HepG2 (cell line): ENCODE data around the gene CYB5B. TPM values are rescaled to one million over a fixed set of nuclear protein-coding genes. Genes with fewer than 3 reads are reported as not detected.
A peak's percentile ranks its signal among the peaks of the same experiment; 100 is the strongest.

Source experiments
- BCL6 ChIP-seq: IDR thresholded peaks from 2 replicates; pipeline ENCODE4 v1.6.1; 2016; ENCODE audit warnings: missing genetic modification reagents, missing compliant biosample characterization
- FOXC1 ChIP-seq: sonication (generic); formaldehyde crosslinking; IDR thresholded peaks from 2 replicates; pipeline ENCODE4 v1.8.0; 2022; ENCODE audit warnings: mild to moderate bottlenecking, missing genetic modification reagents, borderline replicate concordance
- HNF4A ChIP-seq: sonication (generic); formaldehyde crosslinking; IDR thresholded peaks from 2 replicates; pipeline ENCODE4 v1.4.0; 2020; ENCODE audit warnings: missing genetic modification reagents
- KAT8 ChIP-seq: IDR thresholded peaks from 2 replicates; pipeline ENCODE4 v1.6.1; 2016; ENCODE audit warnings: missing genetic modification reagents, missing compliant biosample characterization
- RAD51 ChIP-seq: fragments of 450-650 bp; IDR thresholded peaks from 2 replicates; pipeline ENCODE4 v1.6.1; 2016; ENCODE audit warnings: borderline replicate concordance
- TCF12 ChIP-seq, 2 experiments: fragments of 450-650 bp in 1 of 2; sonication (generic) in 1 of 2; formaldehyde crosslinking in 1 of 2; IDR thresholded peaks; 2 replicates each; pipeline versions ENCODE4 v1.6.1 to v1.8.0; 2017 to 2022; ENCODE audit warnings: antibody characterized with exemption in 1 of 2, mild to moderate bottlenecking in 1 of 2, missing genetic modification reagents in 1 of 2, moderate library complexity in 1 of 2
- ZKSCAN5 ChIP-seq: sonication (generic); formaldehyde crosslinking; IDR thresholded peaks from 2 replicates; pipeline ENCODE4 v1.5.1; 2020; ENCODE audit warnings: mild to moderate bottlenecking, missing genetic modification reagents
- ZNF235 ChIP-seq: sonication (generic); formaldehyde crosslinking; IDR thresholded peaks from 2 replicates; pipeline ENCODE4 v1.8.1; 2023; ENCODE audit warnings: mild to moderate bottlenecking, missing genetic modification reagents, borderline replicate concordance
- ZNF780A ChIP-seq: sonication (generic); formaldehyde crosslinking; IDR thresholded peaks from 2 replicates; pipeline ENCODE4 v1.8.0; 2022; ENCODE audit warnings: mild to moderate bottlenecking, missing genetic modification reagents, moderate library complexity
- ZNF792 ChIP-seq: IDR thresholded peaks from 2 replicates; pipeline ENCODE4 v1.6.1; 2016
- ZSCAN12 ChIP-seq: sonication (generic); formaldehyde crosslinking; IDR thresholded peaks from 2 replicates; pipeline ENCODE4 v1.9.0; 2021; ENCODE audit warnings: mild to moderate bottlenecking, missing genetic modification reagents
- ZSCAN29 ChIP-seq: sonication (generic); formaldehyde crosslinking; conservative IDR thresholded peaks from 2 replicates; pipeline ENCODE4 v1.4.0; 2020; ENCODE audit warnings: mild to moderate bottlenecking, missing genetic modification reagents
- polyA plus RNA-seq, 8 experiments: library from polyadenylated mRNA; depleted of rRNA in 3 of 8; stranded (reverse) in 7 of 8; unstranded in 1 of 8; fragments of >200 nt; fragmentation: Illumina TruSeq in 4 of 8; extraction: Trizol in 4 of 8; gene quantifications; 2 replicates each; pipeline versions ENCODE4 v1.2.1 to v1.2.3, GENCODE V29; 2011 to 2016; ENCODE audit warnings: low read depth in 4 of 8, missing spikeins in 1 of 8, mixed read lengths in 1 of 8; ENCODE audit not compliant: insufficient read depth in 1 of 8
- total RNA-seq, 5 experiments: library from RNA; depleted of rRNA; stranded (reverse); fragments of >200 nt; fragmentation: Illumina TruSeq; extraction: Trizol; gene quantifications; 2 replicates each; pipeline ENCODE4 v1.2.3, GENCODE V29; 2016; ENCODE audit warnings: low read depth in 1 of 5
- TF ChIP-seq, protein P1 (sequence below): sonication (generic); formaldehyde crosslinking; IDR thresholded peaks from 2 replicates; pipeline ENCODE4 v1.5.0; 2020; ENCODE audit warnings: mild to moderate bottlenecking, missing genetic modification reagents, borderline replicate concordance
- TF ChIP-seq, protein P2 (sequence below): sonication (generic); formaldehyde crosslinking; IDR thresholded peaks from 2 replicates; pipeline ENCODE4 v1.4.0; 2020; ENCODE audit warnings: missing genetic modification reagents
- TF ChIP-seq, protein P3 (sequence below): sonication (generic); formaldehyde crosslinking; IDR thresholded peaks from 2 replicates; pipeline ENCODE4 v1.5.0; 2020; ENCODE audit warnings: missing genetic modification reagents
- TF ChIP-seq, protein P4 (sequence below): sonication (generic); formaldehyde crosslinking; IDR thresholded peaks from 2 replicates; pipeline ENCODE4 v1.8.1; 2023; ENCODE audit warnings: mild to moderate bottlenecking, moderate library complexity, missing genetic modification reagents

Gene CYB5B
- total and polyA plus RNA-seq, 2 of the 13 experiments (the other 11 are each of a cell fraction or from before 2014, with no cell fraction given), result 234 to 432 TPM

DNA sequence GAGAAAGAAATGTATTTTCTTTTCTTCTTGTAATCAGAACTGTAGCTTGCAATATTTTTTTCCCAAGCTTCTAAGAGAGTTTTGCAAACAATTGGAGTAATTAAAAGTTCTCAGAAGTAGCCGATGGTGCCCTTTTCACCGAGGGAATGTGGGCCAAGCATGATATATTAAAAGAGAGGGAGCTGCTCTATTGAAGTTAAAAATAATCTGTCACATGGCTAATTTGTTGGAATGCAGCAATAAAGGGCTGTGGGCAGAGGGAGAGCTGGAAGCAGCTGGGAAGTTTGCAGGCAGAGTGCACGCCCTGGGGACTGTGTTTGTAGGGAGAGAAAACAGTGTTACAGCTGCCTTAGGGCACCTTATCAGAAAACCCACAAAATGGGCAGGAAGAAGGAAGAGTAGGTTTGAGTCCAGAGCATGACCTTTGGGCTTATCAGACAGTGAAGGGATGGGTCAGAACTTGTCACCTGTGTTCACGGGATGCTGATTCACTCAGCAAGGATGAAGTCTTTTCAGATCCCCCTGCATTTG is 20.1 kb upstream of the CYB5B start (continued):
- TF ChIP-seq, protein P1, sequence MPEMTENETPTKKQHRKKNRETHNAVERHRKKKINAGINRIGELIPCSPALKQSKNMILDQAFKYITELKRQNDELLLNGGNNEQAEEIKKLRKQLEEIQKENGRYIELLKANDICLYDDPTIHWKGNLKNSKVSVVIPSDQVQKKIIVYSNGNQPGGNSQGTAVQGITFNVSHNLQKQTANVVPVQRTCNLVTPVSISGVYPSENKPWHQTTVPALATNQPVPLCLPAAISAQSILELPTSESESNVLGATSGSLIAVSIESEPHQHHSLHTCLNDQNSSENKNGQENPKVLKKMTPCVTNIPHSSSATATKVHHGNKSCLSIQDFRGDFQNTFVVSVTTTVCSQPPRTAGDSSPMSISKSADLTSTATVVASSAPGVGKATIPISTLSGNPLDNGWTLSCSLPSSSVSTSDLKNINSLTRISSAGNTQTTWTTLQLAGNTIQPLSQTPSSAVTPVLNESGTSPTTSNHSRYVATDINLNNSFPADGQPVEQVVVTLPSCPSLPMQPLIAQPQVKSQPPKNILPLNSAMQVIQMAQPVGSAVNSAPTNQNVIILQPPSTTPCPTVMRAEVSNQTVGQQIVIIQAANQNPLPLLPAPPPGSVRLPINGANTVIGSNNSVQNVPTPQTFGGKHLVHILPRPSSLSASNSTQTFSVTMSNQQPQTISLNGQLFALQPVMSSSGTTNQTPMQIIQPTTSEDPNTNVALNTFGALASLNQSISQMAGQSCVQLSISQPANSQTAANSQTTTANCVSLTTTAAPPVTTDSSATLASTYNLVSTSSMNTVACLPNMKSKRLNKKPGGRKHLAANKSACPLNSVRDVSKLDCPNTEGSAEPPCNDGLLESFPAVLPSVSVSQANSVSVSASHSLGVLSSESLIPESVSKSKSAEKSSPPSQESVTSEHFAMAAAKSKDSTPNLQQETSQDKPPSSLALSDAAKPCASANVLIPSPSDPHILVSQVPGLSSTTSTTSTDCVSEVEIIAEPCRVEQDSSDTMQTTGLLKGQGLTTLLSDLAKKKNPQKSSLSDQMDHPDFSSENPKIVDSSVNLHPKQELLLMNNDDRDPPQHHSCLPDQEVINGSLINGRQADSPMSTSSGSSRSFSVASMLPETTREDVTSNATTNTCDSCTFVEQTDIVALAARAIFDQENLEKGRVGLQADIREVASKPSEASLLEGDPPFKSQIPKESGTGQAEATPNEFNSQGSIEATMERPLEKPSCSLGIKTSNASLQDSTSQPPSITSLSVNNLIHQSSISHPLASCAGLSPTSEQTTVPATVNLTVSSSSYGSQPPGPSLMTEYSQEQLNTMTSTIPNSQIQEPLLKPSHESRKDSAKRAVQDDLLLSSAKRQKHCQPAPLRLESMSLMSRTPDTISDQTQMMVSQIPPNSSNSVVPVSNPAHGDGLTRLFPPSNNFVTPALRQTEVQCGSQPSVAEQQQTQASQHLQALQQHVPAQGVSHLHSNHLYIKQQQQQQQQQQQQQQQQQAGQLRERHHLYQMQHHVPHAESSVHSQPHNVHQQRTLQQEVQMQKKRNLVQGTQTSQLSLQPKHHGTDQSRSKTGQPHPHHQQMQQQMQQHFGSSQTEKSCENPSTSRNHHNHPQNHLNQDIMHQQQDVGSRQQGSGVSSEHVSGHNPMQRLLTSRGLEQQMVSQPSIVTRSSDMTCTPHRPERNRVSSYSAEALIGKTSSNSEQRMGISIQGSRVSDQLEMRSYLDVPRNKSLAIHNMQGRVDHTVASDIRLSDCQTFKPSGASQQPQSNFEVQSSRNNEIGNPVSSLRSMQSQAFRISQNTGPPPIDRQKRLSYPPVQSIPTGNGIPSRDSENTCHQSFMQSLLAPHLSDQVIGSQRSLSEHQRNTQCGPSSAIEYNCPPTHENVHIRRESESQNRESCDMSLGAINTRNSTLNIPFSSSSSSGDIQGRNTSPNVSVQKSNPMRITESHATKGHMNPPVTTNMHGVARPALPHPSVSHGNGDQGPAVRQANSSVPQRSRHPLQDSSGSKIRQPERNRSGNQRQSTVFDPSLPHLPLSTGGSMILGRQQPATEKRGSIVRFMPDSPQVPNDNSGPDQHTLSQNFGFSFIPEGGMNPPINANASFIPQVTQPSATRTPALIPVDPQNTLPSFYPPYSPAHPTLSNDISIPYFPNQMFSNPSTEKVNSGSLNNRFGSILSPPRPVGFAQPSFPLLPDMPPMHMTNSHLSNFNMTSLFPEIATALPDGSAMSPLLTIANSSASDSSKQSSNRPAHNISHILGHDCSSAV, result no peak
- TF ChIP-seq ZKSCAN5 (CRISPR knock-in tag) (no peak), ZSCAN12 (CRISPR knock-in tag) (no peak), KAT8 (CRISPR knock-in tag) (peak; percentile 69), BCL6 (CRISPR knock-in tag) (peak; percentile 27; the same call in 1 of the 2 replicates), FOXC1 (CRISPR knock-in tag) (0 out of 2 replicates have a peak, but pooled peaks have one; percentile 23), ZNF235 (CRISPR knock-in tag) (no peak), HNF4A (CRISPR knock-in tag) (peak; percentile 95), RAD51 (no peak), ZSCAN29 (peak; percentile 95), ZNF792 (0 out of 2 replicates have a peak, but pooled peaks have one; percentile 41), TCF12 (IDR thresholded peaks at IDR 0.05) (no peak), TCF12 (CRISPR knock-in tag; IDR thresholded peaks at IDR 0.05) (peak; percentile 49; the same call in 1 of the 2 replicates), ZNF780A (CRISPR knock-in tag) (no peak)
- TF ChIP-seq, protein P2, sequence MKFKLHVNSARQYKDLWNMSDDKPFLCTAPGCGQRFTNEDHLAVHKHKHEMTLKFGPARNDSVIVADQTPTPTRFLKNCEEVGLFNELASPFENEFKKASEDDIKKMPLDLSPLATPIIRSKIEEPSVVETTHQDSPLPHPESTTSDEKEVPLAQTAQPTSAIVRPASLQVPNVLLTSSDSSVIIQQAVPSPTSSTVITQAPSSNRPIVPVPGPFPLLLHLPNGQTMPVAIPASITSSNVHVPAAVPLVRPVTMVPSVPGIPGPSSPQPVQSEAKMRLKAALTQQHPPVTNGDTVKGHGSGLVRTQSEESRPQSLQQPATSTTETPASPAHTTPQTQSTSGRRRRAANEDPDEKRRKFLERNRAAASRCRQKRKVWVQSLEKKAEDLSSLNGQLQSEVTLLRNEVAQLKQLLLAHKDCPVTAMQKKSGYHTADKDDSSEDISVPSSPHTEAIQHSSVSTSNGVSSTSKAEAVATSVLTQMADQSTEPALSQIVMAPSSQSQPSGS (CRISPR knock-in tag), result peak; percentile 81
- TF ChIP-seq, protein P3, sequence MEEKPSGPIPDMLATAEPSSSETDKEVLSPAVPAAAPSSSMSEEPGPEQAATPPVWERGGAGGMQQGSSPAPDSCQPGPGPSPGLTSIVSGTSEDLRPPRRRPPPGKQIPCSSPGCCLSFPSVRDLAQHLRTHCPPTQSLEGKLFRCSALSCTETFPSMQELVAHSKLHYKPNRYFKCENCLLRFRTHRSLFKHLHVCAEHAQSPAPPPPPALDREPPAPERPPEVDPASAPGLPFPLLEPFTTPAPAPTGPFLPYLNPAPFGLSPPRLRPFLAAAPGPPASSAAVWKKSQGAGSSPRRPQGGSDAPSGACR (CRISPR knock-in tag), result peak; percentile 72
- TF ChIP-seq, protein P4, sequence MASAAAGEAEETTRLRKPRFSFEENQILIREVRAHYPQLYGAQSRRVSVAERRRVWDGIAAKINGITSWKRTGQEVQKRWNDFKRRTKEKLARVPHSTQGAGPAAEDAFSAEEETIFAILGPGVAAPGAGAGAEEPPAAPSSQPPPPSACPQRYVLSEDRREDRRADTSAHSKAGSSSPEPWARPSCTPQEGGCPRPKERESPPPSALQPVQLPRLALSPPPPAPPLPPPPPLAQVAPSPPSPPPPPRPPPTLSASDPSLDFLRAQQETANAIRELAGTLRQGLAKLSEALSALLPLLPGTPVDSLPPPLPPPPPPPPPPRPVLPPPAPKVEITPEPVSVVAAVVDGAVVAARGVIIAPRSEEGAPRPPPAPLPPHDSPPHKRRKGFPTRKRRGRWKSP (CRISPR knock-in tag), result peak; percentile 79; the same call in 1 of the 2 replicates
